Measurements from ENCODE around the gene PPDPF. TPM values are rescaled to one million over a fixed set of nuclear protein-coding genes. Genes with fewer than 3 reads are reported as not detected.

PPDPF gene
- total RNA-seq, 1 experiment from 2014 or later: 149 TPM

DNA sequence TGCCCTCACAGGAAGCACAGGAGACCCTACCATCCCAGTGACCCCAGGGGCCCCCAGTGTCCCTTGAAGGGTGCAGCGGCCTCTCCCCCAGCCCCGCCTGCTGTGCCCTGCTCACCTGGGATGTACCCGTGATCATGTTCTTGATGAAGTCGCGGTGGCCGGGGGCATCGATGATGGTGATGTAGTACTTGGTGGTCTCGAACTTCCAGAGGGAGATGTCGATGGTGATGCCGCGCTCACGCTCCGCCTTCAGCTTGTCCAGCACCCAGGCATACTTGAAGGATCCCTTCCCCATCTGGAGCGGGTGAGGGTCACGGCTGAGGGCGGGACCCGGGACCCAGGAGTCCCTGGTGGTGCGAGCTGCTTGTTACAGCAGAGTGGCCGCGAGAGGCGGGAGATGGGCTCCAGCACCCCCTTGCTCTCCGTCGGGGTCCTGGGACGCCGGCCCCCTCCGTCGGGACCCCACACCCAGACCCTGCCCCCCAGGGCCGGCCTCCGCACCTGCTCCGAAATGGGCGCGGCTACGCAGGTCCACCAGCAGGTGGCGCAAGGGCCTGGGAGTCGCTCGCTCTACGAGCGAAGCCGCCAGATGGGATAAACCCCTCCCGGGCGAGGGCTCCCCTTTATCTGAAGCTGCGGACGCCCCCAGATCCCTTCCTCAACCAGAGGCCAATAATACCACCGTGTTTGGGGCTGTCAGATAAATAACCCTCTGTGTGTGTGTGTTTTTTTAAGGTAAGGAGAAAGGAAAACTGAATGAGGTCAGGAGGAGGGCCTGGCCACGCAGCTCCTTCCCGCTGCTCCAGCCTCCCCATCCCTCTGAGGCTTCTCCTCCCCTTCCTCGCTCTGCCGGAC is 24.6 kb upstream of the PPDPF start:
- no peaks in the 10 kb centered on the region for H3K79me2 ChIP-seq (ENCODE audit: insufficient read depth, low read length)
- TF ChIP-seq, protein P1, sequence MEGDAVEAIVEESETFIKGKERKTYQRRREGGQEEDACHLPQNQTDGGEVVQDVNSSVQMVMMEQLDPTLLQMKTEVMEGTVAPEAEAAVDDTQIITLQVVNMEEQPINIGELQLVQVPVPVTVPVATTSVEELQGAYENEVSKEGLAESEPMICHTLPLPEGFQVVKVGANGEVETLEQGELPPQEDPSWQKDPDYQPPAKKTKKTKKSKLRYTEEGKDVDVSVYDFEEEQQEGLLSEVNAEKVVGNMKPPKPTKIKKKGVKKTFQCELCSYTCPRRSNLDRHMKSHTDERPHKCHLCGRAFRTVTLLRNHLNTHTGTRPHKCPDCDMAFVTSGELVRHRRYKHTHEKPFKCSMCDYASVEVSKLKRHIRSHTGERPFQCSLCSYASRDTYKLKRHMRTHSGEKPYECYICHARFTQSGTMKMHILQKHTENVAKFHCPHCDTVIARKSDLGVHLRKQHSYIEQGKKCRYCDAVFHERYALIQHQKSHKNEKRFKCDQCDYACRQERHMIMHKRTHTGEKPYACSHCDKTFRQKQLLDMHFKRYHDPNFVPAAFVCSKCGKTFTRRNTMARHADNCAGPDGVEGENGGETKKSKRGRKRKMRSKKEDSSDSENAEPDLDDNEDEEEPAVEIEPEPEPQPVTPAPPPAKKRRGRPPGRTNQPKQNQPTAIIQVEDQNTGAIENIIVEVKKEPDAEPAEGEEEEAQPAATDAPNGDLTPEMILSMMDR (conservative IDR thresholded peaks at IDR 0.05): peak; percentile 97
- no peak overlapping the region for H4K91ac ChIP-seq (ENCODE audit: insufficient read length, low read depth, low read length)
- no peak overlapping the region for H3K23ac ChIP-seq (ENCODE audit: insufficient read length, low read depth, low read length)
- H3K27ac ChIP-seq (ENCODE audit: insufficient read length, low read depth, low read length): no peak overlapping the region
- Mint-ChIP-seq H3K27ac (no peak overlapping the region), H3K36me3 (ENCODE audit: insufficient read depth in 1 of 3, low read depth in 3 of 3) (peaks cover 15 to 24% (median 15%) of the 10 kb centered on the region in 3 experiments; a peak in 6 of 7 replicates), H3K4me3 (peak overlapping the region in 1 of 2 experiments; percentile 62; a peak in 3 of 5 replicates), H3K27me3 (ENCODE audit: low read depth) (peaks cover 49% of the 10 kb centered on the region), H3K4me1 (peaks cover 4 to 10% of the 10 kb centered on the region in 2 experiments; a peak in 3 of 4 replicates), H3K9me3 (peaks cover 2 to 11% of the 10 kb centered on the region in 2 experiments; a peak in 3 of 5 replicates)
- H3K4ac ChIP-seq (ENCODE audit: low read depth, low read length): no peak overlapping the region
- no peaks in the 10 kb centered on the region for H3K79me1 ChIP-seq (ENCODE audit: insufficient read depth, low read depth, low read length, poor library complexity, severe bottlenecking)
- no peak overlapping the region for H2BK5ac ChIP-seq (ENCODE audit: insufficient read length, low read length)
- DNase-seq: peak; percentile 75
- no peaks in the 10 kb centered on the region for H3K9me3 ChIP-seq (ENCODE audit: control insufficient read depth, low read depth, low read length)
- no peak overlapping the region for H3K14ac ChIP-seq (ENCODE audit: insufficient read depth, low read length)
- H3K23me2 ChIP-seq (ENCODE audit: insufficient read length, low read depth, low read length, poor library complexity, severe bottlenecking): peaks cover 5% of the 10 kb centered on the region
- no peak overlapping the region for H2BK12ac ChIP-seq (ENCODE audit: insufficient read length, low read depth, low read length)
- no peak overlapping the region for H2BK20ac ChIP-seq (ENCODE audit: low read depth, low read length, poor library complexity, severe bottlenecking)
- WGBS (ENCODE audit: extremely low coverage, insufficient read length, low lambda C conversion rate): no CpG with 5 or more reads among the region's 48 CpGs
- no peak overlapping the region for H2BK120ac ChIP-seq (ENCODE audit: low read depth, low read length, poor library complexity, severe bottlenecking)
- H3K56ac ChIP-seq (ENCODE audit: insufficient read length, low read depth, low read length): no peak overlapping the region
- H3K18ac ChIP-seq (ENCODE audit: insufficient read length, low read depth, low read length): no peak overlapping the region
- no peak overlapping the region for H3T11ph ChIP-seq (ENCODE audit: low read length)
- H2AK5ac ChIP-seq (ENCODE audit: insufficient read length, low read length): no peak overlapping the region
- H3K4me1 ChIP-seq (ENCODE audit: insufficient read depth, low read length): no peaks in the 10 kb centered on the region
- no peak overlapping the region for H2BK15ac ChIP-seq (ENCODE audit: low read depth, low read length)
- peaks cover 4% of the 10 kb centered on the region; the same call in 1 of the 2 replicates for H3K27me3 ChIP-seq (ENCODE audit: insufficient read depth, low read length)
- peak overlapping the region; percentile 35 for H3K4me2 ChIP-seq (ENCODE audit: insufficient read depth, insufficient read length, low read length)
- H4K20me1 ChIP-seq (ENCODE audit: control insufficient read depth, insufficient read depth, insufficient read length): peaks cover 1% of the 10 kb centered on the region
- H4K5ac ChIP-seq (ENCODE audit: insufficient read length, low read depth, low read length): no peak overlapping the region
- H2AFZ ChIP-seq (ENCODE audit: low read length): no peak overlapping the region
- no peak overlapping the region for H3K9ac ChIP-seq (ENCODE audit: extremely low read depth, insufficient read length, low read length)
- H4K8ac ChIP-seq (replicated peaks; ENCODE audit: insufficient read length, low read depth, low read length): no peak overlapping the region
